HG03432 (cell line): ENCODE measurements around the gene SMC4.
A peak's percentile ranks its signal among the peaks of the same experiment; 100 is the strongest.
"Not testable (repeated sequence)": the region's sequence is repeated elsewhere in the genome, so short reads cannot be mapped to it uniquely, and the experiment has no call there.

Source experiments
- ATAC-seq: cut with Tn5 transposase; IDR thresholded peaks from one replicate; pipeline ENCODE4 v1.9.1; 2021; ENCODE audit warnings: mild to moderate bottlenecking, moderate library complexity; ENCODE audit not compliant: unreplicated experiment

Gene SMC4

GRCh38 chr3:160440687-160441086, 41.2 kb downstream of the SMC4 start:
- ATAC-seq = no peak

- no peak for ATAC-seq
Measured at GRCh38 chr3:160444411-160444810, 45.0 kb downstream of the SMC4 start.

GRCh38 chr3:160445854-160446253, 46.4 kb downstream of the SMC4 start:
- ATAC-seq = no peak

- no peak for ATAC-seq
Measured at GRCh38 chr3:160446522-160447056, 47.1 kb downstream of the SMC4 start.

DNA sequence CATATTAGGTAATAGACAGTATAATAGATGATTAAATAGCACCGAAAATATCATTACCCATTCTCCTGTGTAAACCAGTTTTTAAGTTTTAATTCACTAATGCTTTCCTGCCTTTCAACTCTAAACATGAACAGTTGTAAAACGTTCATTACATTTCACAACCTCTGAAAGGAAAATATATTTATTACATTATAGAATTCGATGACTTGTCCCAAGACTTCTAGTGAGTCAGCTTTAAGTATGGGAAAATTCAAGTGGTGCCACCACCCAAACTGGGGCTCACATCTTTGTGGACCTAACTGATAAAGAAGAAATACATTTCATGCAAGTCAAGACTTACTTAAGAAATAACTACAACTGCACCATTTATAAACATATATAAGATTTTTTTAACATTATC, 48.1 kb downstream of the SMC4 start:
- no peak for ATAC-seq

- peak; percentile 39 for ATAC-seq
Measured at GRCh38 chr3:160448845-160449635, 49.6 kb downstream of the SMC4 start.

GRCh38 chr3:160449636-160450598, 50.5 kb downstream of the SMC4 start, which contains the start of gene TRIM59:
TRIM59 (minus strand) TSS chr3:160449786; CDS start chr3:160439183, 10,603 bp downstream.
- peak; percentile 94 for ATAC-seq

DNA sequence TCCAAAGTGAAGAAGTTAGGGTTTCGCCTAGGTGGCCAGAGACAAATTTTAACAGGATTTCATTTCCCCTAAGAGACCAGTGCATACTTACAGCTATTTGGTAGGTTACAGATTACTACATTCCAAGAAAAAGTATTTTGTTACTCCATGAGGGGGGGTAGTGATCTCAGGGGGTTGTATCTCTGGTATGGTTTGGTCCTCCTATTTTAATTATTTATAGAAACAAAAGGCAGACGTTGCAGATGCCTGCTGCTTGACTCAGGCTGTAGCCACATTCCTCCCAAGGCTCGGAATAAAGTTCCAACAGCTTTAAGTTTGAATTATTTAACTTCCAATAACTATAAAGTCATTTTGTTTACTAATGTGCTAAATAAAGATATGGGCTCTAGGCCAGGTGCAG, 51.4 kb downstream of the SMC4 start:
- ATAC-seq = no peak

GRCh38 chr3:160451602-160452001, 52.2 kb downstream of the SMC4 start:
- ATAC-seq = no peak

GRCh38 chr3:160452251-160452650, 52.8 kb downstream of the SMC4 start:
- ATAC-seq = not testable (repeated sequence)

- ATAC-seq = no peak
Measured at GRCh38 chr3:160454995-160455394, 55.5 kb downstream of the SMC4 start.

DNA sequence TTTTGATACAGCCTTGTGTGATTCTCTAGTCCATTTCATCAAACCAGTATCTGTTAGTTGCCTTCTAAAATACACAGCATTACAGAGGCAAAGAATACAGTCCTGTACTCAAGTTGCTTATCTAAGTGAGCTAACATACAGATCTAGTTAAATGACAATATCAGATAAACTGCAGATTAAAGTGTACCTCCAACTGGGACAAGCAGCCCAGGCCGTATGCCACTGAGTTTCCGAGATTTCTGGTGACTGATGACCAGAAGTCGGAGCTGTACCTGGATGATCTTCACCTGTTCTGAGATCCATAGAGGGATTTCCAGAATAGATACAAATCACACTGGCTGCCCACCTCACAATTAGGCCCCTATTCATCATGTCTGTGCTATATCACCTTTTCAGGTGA, 56.4 kb downstream of the SMC4 start:
- no peak for ATAC-seq

DNA sequence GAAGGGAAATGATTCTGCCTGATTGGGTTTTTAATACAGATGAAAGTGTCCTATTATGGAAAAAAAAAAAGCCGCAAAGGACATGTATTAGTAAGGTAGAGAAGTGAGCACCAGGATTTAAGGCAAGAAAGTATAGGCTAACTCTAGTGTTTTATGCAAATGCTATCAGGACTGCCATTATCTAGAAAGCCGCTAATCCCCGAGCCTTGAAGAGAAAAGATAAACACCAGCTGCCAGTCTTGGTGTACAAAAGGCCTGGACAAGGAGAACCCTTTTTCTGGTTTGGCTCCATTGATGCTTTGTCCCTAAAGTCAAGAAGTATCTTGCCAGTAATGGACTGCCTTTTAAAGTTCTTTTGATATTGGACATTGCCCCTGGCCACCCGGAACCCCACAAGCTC, 58.7 kb downstream of the SMC4 start:
- ATAC-seq = no peak

DNA sequence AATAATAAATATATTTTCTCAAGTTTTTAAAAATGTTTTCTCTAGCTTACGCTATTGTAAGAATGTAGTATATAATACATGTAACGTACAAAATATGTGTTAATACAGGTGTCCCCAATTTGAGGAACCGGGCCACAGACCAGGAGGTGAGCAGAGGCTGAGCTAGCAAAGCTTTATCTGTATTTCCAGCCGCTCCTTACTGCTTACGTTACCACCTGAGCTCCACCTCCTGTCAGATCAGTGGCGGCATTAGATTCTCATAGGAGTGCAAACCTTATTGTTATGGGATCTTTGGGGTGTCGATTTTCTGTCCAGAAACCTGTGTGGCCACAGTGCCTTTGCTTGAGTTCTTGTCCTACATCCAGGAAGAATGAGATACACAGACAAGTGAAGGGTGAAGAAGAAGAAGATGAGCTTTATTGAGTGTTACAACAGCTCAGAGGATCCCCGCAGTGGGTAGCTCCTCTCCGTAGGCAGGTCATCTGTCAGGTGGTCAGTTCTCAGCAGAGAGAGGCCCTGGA, 60.1 kb downstream of the SMC4 start:
- ATAC-seq = no peak

- ATAC-seq = no peak
Measured at GRCh38 chr3:160460033-160460432, 60.6 kb downstream of the SMC4 start.

- no peak for ATAC-seq
Measured at GRCh38 chr3:160464321-160464720, 64.9 kb downstream of the SMC4 start.

DNA sequence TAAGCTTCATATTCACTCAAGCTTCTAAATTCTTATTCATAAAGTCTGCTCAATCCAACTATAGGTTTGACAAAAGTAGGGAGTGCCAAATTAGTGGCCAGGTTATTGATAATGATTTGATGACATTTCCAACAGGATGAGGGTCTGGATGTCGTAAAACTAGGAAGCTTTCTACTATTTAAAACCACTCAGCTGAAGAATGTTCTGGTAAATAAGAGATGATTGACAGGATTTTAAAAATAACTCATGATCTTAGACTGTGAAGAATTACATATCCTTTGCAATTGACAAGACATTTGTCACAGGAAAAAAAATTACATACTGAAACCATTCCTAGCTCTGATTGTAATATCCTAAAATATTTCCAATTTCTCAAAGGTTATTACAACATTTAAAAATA, 65.5 kb downstream of the SMC4 start:
- no peak for ATAC-seq

DNA sequence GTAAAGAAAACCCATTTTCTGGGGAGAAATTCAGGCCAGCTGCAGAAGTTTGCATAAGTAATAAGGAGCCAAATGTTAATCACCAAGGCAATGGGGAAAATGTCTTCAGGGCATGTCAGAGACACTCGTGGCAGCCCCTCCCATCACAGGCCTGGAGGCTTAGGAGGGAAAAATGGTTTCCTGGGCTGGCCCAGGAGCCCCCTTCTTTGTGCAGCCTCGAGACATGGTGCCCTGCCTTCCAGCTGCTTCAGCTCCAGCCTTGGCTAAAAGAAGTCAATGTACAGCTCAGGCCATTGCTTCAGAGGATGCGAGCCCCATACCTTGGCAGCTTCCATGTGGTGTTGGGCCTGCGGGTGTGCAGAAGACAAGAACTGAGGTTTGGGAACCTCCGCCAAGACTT, 70.7 kb downstream of the SMC4 start:
- no peak for ATAC-seq

DNA sequence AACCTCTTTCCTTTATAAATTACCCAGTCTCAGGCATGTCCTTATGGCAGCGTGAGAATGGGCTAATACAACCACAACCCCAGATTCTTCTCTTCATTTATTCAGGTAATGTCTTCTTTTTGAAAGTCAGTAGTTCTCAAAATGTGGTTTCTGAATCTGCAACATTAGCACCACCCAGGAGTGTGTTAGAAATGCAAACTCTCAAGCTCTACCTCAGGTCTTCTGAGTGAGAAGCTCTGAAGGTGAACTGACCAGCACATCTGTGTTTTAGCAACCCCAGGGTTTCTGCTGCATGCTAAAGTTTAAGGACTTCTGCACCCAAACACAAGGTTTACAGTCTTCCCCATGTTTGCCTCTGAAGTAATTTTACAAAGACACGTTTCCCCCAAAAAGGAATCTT, 72.4 kb downstream of the SMC4 start:
- ATAC-seq = no peak

DNA sequence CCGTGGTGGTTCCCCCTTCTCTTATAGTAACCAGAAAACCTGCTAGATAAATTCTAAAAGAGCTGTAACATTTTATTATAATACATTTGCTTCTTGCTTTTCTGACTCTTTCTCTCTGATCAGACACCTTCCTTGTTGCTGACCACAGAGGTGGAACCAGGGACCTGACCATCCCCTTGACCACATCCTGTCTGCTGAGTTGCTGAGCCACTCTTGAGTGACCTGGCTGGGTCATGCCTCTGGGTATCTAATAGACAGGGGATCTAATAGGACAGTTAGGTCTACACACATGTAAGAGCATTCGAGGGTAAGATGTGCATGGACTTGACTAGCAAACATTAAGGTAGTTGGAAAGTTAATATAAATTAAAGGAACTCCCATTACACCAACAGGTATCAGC, 72.9 kb downstream of the SMC4 start:
- ATAC-seq = peak; percentile 82

DNA sequence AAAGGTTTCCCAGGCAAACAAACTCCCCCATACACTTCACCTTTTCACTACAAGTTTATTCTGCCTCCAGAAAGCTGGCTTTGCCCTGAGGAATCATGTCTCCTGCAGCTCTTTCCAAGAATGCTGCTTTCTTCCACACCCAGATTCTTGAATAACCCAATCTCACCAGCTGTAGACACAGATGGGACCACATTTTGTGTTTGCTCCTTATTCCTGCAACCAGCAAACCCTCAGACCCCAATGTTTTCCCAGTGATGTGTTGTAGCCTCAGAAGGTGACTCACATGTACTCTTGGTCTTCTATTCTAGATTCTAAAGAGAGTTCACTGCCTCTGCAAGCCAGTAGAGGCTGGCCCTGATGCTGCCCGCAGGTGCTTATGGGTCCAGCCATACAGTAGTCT, 73.8 kb downstream of the SMC4 start:
- ATAC-seq = no peak
